Activated T-cell treated with anti-CD3 and anti-CD28 coated beads for 48 hours (primary cell): ENCODE measurements around the gene JMJD7.

Experiments
- DNase-seq: peaks from one replicate; pipeline ENCODE4 v3.0.0-alpha.2; 2020; ENCODE audit warnings: low read depth

The JMJD7 gene

DNA sequence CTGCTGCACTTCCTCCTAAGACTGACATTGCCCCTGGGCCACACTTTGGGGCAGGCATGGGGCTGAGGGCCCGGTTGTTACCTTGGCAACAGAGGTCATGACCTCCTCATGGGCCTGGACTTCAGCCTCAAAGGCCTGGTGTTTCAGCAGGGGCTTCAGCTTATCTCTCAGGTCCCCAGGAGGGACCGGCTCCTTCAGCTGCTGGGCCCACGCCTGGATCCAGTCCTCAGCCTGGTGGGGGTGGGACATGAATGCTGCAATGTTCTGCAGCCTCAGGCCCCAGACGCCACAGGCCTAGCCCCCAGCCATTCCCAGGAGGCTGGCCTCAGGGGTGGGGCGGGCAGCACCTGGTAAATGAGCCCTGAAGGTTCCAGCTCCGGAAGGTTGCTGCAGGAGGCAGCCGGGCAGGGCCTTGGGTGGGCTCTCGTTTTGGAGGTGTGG, 38.4 kb downstream of the JMJD7 start:
- DNase-seq = no peak

DNA sequence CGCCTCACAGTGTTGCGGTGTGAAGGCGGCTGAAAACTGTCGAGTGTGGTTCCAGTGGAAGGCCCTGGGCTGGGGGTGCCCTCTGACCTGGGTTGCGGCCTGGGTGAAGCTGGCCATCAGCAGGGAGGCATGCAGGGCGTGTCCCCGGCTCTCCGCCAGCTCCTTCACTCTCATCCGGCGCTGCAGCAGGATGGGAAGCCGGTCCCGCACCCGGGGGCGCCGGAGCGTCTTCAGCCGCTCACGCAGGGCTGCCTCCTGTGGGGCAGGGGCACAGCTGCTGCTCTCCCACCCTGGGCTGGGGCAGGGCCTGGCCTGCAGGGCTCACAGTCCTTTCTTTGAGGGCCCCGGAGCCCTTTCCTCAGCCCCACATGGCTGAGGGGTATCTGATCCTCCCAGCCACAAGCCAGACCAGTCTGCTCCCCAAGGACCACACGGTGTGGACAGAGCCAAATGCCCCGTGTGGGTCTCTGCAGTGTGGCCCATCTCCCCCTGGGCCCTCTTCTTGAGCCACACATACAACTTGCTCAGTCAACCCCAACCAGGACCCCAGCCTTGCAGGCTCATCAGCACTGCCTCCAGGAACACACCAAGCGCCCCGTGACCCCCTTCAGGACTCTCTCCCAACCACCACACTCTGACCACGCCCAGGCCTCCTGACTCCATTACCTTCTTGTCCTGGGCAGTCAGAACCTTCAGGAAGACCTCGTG, 39.1 kb downstream of the JMJD7 start:
- DNase-seq = no peak

DNA sequence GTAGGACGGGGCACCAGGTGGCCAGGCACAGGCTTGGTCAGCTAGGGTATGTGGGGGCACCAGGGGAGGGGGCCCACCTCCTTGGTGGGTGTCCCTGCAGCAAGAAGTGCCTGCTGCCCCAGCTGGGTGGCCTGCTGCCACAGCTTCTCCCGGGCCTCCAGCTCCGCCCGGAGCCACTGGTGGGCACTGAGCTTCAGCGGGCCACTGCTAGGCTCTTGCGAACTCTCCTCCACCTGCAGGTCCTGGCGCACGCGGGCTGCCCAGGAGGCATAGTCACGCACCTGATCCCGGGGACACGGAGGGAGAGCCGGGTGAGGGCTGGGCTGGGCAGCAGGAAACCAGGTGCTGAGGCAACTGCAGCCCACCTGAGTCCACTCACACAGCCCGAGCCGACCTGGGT, 40.4 kb downstream of the JMJD7 start:
- DNase-seq = no peak

DNA sequence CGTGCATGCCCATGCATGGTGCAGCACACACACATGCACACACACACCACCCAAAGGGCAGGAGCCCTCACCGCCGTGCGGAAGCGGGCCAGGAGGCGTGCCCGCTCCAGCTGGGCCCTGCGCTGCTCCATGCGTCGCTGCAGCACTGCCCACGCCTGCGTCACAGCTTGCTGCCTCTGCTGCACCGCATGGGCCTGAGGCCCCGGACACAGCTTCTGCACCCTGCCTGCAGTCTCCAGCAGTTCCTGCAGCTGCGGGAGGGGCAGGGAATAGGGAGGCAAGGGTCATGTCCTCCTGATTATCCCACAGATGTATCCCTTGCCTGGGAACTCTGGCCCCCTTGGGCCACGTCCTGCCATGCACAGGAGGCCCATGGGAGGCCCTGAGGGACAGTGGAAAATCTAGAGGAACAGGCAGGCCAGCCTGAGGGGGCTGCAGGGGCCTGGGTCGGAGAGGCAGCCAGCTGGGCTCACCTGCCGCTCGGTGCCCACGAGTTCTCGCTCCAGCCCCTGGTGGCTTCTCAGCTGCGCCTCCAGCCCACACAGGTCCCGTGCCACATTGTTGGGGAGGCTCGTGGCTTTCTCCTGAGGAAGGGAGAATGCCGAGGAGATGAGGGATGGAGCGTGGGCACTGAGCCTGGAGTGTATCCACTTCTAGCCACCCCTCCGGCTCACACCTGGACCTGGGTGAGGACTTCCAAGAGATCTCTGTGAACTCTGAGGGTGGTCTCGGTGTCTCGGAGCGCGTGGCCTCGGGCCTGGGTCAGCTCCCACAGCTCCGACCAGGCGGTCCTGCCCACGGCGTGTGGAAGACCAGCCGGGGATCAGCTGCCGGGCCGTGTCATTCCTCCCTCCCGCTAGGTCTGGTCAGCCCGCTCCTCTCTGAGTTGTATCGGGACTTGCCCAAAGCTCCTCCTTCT, 42.1 kb downstream of the JMJD7 start:
- no peak for DNase-seq

DNA sequence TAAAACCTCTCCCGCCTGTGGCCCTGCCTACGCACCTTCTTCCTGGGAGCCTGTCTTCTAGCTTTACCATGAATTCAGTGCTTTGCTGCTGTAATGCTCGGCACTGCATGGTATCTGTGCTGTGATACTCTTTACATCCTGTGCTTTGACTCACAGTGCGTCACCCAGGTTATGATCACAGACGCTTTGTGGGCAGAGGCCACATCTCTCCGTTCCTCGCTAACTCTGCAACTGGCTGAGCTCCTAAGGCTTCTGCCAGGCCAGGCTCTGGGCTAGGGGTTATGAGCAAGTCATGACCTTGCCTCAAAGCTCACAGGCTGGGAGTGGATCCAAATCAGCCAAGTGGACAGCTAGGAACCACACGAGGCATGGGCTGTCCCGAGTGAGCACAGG, 42.8 kb downstream of the JMJD7 start:
- DNase-seq = peak; percentile 56

DNA sequence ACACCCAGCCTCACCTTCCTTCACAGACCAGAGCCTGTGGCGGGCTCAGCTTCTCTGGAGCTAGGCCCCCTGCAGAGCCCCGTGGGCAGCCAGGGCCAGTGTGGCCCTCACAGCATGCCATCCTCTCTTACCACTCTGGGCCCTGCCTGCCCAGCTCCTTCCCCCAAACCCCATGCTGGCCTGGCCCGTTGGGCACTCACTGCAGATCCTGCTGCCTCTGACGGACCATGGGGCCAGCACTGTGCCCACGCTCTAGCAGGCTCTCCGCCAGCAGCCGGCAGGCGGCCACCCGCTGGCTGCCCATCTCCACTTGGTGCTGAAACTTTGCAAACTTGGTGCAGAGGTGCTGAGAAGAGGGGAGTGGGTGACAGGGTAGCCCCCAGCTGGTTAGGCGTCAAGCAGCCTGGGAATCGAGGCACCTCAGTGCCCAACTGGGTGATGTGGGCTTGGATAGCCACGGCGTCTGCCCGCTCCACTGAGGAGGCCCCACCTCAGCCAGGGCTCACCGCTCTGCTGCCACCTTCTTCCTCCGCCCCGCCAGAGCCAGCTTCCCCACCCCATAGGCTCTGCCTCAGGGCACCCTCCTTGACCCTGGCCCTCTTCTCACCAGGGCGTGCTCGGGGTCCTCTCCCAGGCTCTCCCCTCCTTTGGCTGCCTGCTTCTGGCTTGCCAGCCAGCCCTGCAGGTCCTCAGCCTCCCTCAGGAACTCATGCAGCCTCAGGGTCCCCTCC, 43.4 kb downstream of the JMJD7 start:
- DNase-seq = no peak

DNA sequence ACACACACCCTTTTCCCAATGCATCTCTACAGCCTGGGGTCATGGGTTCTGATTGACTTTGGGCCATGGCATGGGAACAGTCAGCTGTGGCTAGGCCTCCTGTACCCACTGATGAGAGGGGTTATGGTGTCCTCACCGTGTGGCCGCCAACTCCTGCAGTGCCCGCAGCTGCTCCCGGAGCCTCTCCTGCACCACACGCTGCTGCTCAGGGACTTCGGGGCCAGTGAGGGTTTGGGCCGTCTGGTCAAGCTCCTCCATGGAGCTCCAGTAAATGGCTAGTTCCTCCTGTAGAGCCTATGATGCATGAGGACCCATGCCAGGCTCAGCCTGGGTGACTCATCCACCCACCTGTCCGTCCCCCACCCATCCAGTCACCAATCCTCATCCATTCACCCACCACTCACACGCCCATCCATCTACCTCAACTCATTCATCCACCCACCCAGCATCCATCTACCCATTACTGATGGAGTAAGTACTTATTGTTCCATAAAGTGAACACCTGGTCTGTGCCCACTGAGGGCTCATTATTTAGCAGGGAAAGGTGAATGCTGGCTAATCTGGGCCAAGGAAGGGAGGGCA, 44.4 kb downstream of the JMJD7 start:
- DNase-seq = no peak

DNA sequence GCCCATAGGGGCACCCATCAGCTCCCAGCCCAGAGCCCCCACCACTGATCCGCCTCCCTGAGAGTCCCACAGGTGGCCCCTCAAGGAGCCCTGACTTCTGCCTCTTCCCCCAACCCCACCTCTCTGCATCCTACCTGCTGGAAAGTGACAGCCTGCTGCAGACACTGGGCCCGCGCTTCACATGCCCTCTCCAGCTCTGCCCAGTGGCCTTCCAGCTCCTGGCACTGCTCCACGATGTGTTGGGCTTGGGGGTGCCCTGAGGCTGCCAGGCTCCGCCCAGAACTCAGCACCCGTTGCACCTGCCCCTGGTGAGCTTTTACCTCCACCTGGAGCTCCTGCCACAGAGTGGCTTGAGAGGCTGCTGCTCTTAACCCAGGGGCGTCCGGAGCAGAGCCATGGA, 45.8 kb downstream of the JMJD7 start:
- no peak for DNase-seq

DNA sequence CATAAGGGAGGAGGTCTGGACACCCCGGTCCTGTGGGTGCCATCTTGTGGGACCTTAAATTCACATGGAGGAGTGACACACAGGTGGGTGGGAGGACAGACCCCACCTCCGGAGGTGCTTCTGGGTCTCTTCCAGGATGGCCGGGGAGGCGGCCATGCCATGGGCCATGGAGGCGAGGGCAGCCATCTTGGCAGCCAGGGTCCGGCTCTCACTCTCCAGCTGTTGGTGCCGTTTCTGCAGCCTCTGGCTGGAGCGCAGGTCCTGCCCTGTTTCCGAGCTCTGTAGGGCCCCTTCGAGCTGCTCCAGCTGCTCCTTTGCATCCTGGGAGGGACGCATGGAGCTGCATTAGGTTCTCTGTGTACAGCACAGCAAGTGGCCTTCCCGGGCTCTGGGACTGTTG, 46.8 kb downstream of the JMJD7 start:
- DNase-seq = no peak

DNA sequence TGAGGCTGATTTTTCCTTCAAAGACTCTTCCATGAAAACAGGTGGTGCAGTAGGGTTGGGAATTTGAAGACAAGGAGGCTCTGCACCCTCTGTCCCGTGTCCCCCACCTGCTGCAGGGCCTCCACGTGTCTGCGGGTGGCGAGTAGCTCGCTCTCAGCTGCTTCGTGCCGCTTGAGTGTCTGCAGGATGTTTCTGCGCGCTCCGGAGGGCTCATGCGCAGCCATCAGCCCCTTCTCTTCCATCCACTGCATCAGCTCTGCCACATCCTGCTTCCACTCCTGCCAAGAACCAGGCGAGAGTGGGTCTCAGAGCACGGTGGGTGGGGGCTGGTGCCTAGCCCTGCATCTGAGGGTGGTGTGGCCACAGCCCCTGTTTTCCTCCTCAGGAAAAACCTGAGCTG, 48.1 kb downstream of the JMJD7 start:
- no peak for DNase-seq

DNA sequence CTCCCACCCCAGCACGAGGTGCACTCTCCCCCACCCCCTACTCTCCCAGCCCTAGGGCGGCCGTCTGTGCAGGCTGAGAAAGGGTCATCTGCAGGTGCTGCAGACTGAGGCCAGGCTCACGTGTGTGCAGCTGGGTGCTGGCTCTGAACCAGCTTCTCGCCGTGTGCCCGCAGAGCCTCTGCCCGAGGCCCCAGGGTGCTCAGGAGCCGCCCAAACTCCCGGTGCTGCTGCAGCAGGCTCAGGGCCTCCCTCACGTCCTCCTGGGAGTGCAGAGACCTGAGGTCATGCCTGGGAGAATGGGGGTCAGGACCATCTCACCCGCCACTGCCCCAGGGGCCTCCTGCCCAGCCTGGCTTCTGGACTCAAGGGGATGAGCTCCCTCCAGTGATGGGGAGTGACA, 48.8 kb downstream of the JMJD7 start:
- no peak for DNase-seq

DNA sequence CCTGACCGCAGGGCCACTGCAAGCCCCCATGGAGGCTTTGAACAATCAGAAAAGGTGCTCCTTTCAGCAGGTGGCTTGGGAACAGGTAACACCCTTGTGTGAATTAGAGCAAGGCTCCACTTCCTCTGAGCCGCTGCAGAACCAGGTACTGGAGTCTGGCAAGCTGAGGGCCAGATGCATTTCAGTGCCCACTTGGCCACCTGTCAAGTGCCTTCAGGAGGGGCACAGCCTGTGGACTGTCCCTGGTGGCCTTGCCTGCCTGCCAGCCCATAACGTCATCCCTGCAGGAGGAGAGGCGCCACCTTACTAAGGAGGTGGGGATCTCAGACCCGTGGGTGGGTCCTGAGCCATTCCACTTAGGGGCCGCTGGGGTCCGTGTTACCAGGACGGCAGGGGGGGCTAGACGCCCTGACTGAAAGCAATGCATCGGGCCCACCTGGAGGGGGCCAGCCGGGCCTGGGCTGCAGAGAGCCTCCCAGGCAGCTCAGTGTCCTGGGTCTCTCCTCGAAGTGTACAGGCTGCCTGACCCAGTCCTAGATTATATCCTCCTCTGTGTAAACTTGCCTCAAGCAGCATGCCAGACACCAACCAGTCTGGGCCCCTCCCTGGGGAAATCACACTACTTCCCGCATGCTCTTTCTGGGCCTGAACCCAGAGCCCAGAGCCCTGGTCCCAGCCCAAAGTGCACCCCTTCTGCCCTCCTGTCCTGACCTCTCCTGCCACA, 49.9 kb downstream of the JMJD7 start:
- DNase-seq = no peak

DNA sequence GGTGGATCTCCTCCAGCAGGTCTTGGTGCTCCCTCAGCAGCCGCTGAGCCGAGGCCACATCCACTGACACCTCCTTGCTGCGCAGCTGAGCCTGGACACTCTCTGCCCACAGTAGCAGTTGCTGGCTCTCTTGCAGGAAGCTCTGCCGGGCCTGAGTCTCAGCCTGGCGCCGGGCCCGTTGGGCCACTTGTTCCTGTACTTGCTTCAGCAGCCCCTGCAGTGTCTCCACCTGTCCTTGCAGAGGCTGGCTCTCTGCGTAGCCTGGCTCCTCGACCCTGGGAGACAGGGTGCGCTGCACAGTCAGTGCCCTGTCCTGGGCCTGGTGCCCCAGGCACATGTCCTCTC, 50.4 kb downstream of the JMJD7 start:
- DNase-seq = no peak

DNA sequence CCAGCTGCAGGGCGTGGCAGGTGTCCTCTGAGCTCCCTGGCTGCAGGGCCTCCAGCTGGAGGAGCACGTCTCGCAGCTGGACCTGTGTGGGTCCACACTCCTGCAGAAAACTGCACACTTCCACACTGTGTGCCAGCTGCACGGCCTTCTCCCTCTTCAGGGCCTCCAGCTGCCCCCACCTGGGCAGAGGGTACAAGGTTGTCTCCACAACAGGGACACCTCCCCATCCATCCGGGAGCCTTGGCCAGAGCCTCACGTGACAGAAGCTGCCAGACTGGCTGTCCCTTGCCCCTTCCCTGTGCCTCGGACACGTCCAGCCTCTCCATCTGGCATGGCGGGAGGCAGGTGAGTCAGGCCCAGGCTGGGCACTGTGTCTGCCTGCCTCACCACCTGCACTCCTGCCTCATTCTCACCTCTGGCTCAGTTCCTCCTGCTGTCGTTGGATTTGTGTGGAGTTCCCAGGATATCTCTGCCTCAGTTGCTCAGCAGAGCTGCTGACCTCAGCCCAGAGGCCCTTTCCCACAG, 51.5 kb downstream of the JMJD7 start:
- no peak for DNase-seq

DNA sequence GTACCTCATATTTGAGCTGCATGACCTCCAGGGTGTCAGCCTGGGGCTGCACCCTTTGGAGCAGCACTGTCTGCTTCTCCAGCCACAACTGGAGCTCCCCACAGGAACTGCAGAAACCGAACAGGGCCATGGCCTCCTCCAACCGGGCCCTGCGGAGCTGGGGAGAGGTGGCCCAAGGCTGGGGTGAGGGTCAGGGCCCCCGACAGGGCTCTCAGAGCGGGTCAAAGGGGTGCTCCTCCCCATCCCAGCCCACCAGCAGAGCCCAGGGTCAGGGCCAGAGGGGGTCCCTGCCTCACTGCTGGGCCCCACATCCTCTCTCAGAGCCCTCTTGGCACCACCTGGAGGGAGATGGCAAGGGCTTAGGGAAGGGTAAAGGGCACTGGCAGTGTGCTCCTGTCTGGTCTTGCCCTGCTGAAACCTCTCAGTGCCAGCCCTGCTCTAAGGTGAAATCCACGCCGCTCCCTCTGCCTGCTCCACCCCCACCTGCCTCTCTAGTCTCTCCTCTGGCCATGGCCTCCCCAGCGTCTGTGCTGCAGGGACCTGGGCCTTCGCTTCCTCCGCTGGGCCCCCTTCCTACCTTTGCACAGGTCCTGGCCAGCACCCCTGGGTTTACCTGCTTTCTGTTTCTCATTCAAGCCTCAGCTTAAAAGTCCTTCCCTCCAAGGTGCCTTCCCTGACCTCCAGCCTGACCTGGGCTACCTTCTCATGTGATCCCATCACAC, 52.4 kb downstream of the JMJD7 start:
- no peak for DNase-seq

DNA sequence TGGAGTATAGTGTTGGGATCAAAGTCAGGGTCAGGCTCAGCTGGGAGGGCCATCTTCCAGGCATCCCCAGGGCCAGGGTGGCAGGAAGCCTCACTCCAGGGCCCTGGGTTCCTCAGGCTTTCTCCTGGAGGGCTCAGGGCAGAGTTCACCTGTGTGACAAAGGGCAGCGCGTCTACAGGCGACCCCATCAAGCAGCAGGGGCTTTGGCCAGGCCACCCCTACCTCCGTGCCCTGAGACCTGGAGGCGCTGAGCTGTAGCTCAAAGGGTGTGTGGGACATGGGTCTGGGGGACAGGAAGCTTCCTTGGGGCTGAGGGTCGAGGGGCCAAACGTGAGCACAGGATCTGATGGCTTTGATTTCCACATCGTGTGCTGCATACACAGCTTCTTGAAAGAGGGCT, 53.2 kb downstream of the JMJD7 start:
- DNase-seq = no peak

DNA sequence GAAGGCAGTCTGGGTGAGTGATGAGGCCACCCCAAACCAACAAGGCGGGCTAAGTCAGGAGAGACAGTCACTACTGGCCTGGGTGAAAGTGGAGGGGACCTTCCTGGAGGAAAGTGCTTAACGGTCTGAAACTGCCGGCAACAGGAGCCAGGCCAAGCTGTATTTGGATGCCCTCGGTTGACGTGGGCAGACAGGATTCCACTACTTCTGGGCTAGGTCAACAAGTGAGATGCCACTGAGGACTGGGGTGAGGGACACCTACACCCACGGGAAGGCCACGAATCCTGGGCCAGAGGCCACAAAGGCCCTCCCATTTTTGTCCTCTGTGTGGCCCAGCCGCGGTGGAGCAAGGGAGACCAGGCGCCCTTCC, 53.6 kb downstream of the JMJD7 start:
- DNase-seq = no peak

DNA sequence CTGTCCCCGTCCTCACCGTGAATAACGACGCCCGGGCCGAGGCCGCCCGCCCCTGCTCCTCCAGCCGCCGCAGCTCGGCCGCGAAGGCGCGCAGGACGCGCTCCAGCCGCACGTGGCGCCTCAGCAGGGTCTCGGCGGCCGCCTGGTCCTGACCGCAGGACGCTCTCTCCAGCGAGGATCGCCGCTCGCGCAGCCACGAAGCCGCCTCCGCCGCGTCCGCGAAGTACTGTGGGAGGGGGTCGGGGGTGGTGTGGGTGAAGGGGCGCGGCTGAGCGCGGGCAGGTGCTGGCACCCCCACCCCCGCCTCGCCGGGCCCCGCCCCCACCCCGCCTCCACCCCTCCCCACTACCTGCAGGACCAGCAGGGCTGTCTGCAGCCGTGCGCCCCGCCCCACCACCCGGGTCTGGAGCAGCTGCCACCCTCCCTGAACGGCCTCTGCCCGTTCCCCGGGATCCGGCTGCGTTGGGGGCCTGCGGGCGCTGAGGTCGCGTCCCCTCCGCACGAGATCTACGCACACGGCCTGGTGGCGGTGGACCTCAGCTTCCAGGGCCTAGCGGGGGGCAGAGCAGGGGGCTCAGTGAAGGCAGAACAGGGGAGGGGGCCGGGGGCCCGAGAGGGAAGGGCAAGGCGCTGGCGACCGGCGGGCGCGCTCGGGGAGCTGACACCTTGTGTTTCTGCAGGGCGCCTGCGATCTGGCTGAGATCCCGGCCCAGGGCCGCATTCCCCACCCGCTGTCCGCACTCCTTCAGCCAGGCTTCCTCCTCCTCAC, 54.2 kb downstream of the JMJD7 start:
- no peak for DNase-seq

DNA sequence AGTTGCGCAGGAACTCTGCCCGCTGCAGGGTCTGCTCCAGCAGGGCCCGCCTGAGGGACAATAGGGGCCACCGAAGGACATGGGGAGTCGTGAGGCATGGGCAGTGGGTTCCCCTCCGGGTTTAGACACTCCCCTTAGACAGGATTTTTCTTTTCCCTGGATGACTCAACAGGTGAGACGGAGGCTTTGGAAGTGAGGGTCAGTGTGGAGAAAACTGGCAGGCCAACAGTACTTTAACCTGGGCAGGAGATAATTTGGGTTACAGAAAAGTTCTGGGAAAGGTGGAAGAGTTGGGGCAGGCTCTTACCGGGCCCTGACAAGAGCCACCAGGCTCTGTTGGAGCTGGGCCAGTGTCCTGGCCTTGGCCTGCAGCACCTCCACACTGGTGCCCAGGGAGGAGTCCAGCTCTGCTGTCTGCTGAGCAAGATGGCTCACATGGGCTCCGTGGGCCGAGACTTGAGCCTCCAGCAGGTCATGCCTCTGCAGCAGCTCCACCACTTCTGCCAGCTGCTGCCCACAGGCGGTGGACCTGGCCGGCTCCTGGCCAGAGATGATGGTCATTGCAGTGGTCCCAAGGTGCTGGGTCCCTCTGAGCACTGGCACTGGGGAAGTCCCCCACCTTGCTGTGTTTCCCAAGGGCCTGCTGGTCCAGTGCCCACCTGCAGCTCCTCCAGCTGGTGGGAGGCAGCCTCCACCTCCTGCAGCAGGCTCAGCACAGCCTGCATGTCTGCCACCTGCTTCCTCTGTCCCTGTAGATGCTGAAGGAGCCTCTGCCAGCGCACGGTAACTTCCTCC, 55.0 kb downstream of the JMJD7 start:
- no peak for DNase-seq

DNA sequence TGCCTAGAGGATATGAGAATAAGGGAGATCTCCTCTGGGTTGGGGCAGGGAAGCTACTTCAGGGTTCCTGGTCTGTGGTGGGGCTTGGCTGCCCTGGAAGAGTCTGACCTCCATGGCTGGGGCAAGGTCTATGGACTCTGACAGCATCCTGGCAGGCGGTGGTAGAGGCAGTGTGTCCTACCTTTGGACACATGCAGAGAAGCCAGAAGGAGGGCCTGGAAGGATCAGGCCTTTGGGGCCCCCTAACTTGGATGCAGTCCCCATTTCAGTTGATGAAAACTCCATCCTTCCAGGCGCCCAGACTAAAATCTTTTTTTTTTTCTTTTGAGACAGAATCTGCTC, 55.6 kb downstream of the JMJD7 start:
- DNase-seq = no peak
